Right atrium auricular region (tissue), 2 donors: ENCODE results near the gene C2orf49. TPM values are rescaled to one million over a fixed set of nuclear protein-coding genes. Genes with fewer than 3 reads are reported as not detected.

Experiments
- DNase-seq: peaks from one replicate; pipeline ENCODE4 v3.0.0-alpha.2; 2019; ENCODE audit warnings: low spot score
- H3K27ac ChIP-seq, 2 donors: fragments of 200-600 bp; sonication (generic); 1 replicate in 1 of 2; 2 replicates in 1 of 2; pipeline ENCODE4 v1.5.1; 2016 to 2019
- H3K27me3 ChIP-seq, 2 donors: fragments of 200-600 bp; sonication (generic); one replicate each; pipeline versions ENCODE4 v1.5.1 to v1.6.0; 2017 to 2019
- H3K36me3 ChIP-seq: fragments of 200-600 bp; sonication (generic); one replicate; pipeline ENCODE4 v1.5.1; 2016
- H3K4me1 ChIP-seq, 2 donors: fragments of 200-600 bp; sonication (generic); one replicate each; pipeline versions ENCODE4 v1.5.1 to v1.6.0; 2017 to 2019
- H3K4me3 ChIP-seq, 2 donors: fragments of 200-600 bp; sonication (generic); 1 replicate in 1 of 2; 2 replicates in 1 of 2; pipeline ENCODE4 v1.5.1; 2017 to 2019; ENCODE audit warnings: mild to moderate bottlenecking in 1 of 2, moderate library complexity in 1 of 2
- H3K9me3 ChIP-seq, 2 donors: fragments of 200-600 bp; sonication (generic); one replicate each; pipeline ENCODE4 v1.5.1; 2019
- total RNA-seq, 2 donors: library from RNA; depleted of rRNA; stranded (reverse); fragments of >200 nt; gene quantifications; one replicate each; pipeline ENCODE4 v1.1.0, GENCODE V29; 2016
- TF ChIP-seq, protein P1 (sequence below), 2 donors: fragments of 200-600 bp; sonication (generic); IDR thresholded peaks; one replicate each; pipeline ENCODE4 v1.5.1; 2019; ENCODE audit warnings: antibody characterized with exemption in 2 of 2

C2orf49 gene
- total RNA-seq, result 10 to 100 TPM; 15.5 to 18.0 TPM

GRCh38 chr2:105337122-105338019, at the start of gene C2orf49:
Gene C2orf49, plus strand, starts transcription at chr2:105337540. Its CDS starts 48 bp downstream, at chr2:105337588.
- Histone ChIP-seq H3K4me1 (peaks cover 0 to 23% of the 10 kb centered on the region in 2 donors), H3K4me3 (peak within 1 kb of the TSS; percentile 74 to 92), H3K27me3 (no peaks in the 10 kb centered on the region), H3K9me3 (no peaks in the 10 kb centered on the region), H3K27ac (peak within 1 kb of the TSS; percentile 92 to 98), H3K36me3 (peaks cover 25% of the 10 kb centered on the region)
- TF ChIP-seq, protein P1, sequence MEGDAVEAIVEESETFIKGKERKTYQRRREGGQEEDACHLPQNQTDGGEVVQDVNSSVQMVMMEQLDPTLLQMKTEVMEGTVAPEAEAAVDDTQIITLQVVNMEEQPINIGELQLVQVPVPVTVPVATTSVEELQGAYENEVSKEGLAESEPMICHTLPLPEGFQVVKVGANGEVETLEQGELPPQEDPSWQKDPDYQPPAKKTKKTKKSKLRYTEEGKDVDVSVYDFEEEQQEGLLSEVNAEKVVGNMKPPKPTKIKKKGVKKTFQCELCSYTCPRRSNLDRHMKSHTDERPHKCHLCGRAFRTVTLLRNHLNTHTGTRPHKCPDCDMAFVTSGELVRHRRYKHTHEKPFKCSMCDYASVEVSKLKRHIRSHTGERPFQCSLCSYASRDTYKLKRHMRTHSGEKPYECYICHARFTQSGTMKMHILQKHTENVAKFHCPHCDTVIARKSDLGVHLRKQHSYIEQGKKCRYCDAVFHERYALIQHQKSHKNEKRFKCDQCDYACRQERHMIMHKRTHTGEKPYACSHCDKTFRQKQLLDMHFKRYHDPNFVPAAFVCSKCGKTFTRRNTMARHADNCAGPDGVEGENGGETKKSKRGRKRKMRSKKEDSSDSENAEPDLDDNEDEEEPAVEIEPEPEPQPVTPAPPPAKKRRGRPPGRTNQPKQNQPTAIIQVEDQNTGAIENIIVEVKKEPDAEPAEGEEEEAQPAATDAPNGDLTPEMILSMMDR (IDR thresholded peaks at IDR 0.05), result no peak
- DNase-seq, result peak; percentile 88

DNA sequence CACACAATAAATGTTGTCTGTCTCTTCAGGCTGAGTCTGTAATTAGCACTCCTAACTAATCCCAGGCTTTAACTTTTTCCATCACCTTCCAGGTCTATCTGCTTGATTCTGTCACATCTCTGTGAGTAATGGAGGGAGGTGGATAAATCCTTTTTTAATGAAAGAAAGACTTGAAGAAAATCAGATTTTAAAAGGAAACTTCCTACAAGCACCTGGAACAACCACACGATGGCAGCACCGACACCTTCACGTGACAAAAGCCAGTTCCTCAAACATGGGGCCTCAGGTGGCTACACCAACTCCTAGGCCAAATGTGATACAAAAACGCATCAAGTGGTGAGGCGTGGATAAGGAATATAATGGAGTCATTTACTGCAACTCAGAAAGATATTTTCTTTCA, 49.6 kb upstream of the C2orf49 start:
- Histone ChIP-seq H3K36me3 (peaks cover 45% of the 10 kb centered on the region), H3K9me3 (no peaks in the 10 kb centered on the region), H3K27me3 (no peaks in the 10 kb centered on the region), H3K4me3 (no peak overlapping the region), H3K27ac (no peak overlapping the region), H3K4me1 (no peaks in the 10 kb centered on the region)
- no peak for DNase-seq
- TF ChIP-seq, protein P1 (IDR thresholded peaks at IDR 0.05), result peak in 1 of 2 donors; percentile 44

- H3K4me3 ChIP-seq, result no peak overlapping the region
- H3K27me3 ChIP-seq, result no peaks in the 10 kb centered on the region
- H3K27ac ChIP-seq, result no peak overlapping the region
- TF ChIP-seq, protein P1 (IDR thresholded peaks at IDR 0.05), result no peak
- DNase-seq, result no peak
- no peaks in the 10 kb centered on the region for H3K4me1 ChIP-seq
- H3K9me3 ChIP-seq, result no peaks in the 10 kb centered on the region
- peaks cover 44% of the 10 kb centered on the region for H3K36me3 ChIP-seq
Observed at GRCh38 chr2:105288133-105288532, 49.2 kb upstream of the C2orf49 start.

DNA sequence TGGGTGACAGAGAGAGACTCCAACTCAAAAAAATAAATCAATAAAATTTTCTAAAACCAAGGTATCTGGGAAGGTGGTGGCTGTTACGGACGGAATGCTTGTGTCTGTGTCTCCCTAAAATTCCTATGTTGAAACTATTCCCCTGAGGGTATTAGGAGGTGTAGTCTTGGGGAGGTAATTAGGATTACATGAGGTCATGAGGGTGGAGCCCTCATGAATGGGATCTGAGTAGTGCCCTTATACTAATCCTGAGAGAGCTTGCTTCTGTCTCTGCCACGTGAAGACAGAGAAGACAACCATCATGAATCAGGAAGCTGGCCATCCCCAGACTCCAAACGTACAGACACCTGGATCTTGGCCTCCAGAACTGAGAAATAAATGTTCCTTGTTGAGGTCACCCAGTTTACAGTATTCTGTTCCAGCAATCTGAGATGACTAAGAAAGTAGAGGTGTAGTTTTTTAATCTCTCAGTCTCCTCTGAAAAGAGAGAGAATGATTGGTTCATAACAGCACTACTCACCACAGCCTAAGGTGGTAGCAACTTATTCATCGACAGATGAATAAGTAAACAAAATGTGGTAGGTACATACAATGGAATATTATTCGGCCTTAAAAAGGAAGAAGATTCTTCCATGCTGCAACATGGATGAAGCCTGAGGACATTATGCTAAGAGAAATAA, 46.2 kb upstream of the C2orf49 start:
- no peaks in the 10 kb centered on the region for H3K4me1 ChIP-seq
- H3K27me3 ChIP-seq, result no peaks in the 10 kb centered on the region
- no peak overlapping the region for H3K4me3 ChIP-seq
- no peak overlapping the region for H3K27ac ChIP-seq
- H3K9me3 ChIP-seq, result no peaks in the 10 kb centered on the region
- H3K36me3 ChIP-seq, result peaks cover 36% of the 10 kb centered on the region
- DNase-seq, result no peak
- TF ChIP-seq, protein P1 (IDR thresholded peaks at IDR 0.05), result no peak

DNA sequence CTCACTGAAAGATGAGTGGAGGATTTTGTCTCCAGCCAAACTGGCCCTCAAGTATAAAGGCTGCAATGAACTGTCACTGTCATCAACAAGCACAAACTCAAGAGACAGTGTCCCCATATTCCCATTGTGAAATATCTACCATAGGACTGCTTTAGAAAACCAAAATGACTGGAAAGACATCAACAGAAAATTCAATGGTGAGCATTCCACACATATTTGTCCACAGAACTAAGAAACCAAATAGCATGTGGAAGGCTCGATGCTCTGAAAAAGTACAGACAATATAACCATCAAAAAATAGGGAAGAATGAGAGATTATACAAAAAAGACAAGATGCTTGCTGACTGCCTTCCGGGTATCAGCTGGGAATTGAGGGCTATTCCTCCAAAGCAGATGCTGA, 45.4 kb upstream of the C2orf49 start:
- Histone ChIP-seq H3K4me3 (no peak overlapping the region), H3K36me3 (peaks cover 28% of the 10 kb centered on the region), H3K27ac (no peak overlapping the region), H3K9me3 (no peaks in the 10 kb centered on the region), H3K4me1 (no peaks in the 10 kb centered on the region), H3K27me3 (no peaks in the 10 kb centered on the region)
- TF ChIP-seq, protein P1 (IDR thresholded peaks at IDR 0.05), result no peak
- no peak for DNase-seq
